NB4 (cell line): ENCODE measurements around the gene WDR70.
"Not testable (repeated sequence)": the region's sequence is repeated elsewhere in the genome, so short reads cannot be mapped to it uniquely, and the experiment has no call there.

Experiments
- DNase-seq: peaks from one replicate; pipeline ENCODE4 v3.0.0; 2010; ENCODE audit warnings: low read depth
- H3K4me3 ChIP-seq: one replicate; pipeline ENCODE4 v1.5.1; 2011; ENCODE audit warnings: mild to moderate bottlenecking, low read depth, low read length, moderate library complexity
- CTCF ChIP-seq: IDR thresholded peaks from one replicate; pipeline ENCODE4 v1.5.1; 2012; ENCODE audit warnings: low read depth, low read length
- MAX ChIP-seq: IDR thresholded peaks from 2 replicates; pipeline ENCODE4 v1.6.1; 2011; ENCODE audit warnings: low read depth, low read length
- MYC ChIP-seq: IDR thresholded peaks from 2 replicates; pipeline ENCODE4 v1.6.1; 2011; ENCODE audit warnings: low read depth, low read length
- POLR2A ChIP-seq: IDR thresholded peaks from 2 replicates; pipeline ENCODE4 v1.6.1; 2011; ENCODE audit warnings: mild to moderate bottlenecking; ENCODE audit not compliant: insufficient read length; ENCODE audit errors: extremely low read depth

Gene WDR70

DNA sequence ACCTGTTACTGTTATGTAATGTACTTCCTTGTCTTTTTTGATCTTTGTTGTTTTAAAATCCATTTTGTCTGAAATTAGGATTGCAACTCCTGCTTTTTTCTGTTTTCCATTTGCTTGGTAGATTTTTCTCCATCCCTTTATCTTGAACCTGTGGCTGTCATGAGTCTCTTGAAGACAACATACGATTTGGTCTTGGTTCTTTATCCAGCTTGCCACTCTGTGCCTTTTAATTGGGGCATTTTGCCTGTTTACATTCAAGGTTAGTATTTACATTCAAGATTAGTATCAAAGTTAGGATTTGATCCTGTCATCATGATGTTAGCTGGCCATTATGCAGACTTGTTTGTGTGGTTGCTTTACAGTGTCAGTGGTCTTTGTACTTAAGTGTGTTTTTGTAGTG lies 304.0 kb downstream of the WDR70 start:
- no peak for TF ChIP-seq POLR2A
- no peak for TF ChIP-seq MYC
- TF ChIP-seq CTCF: no peak
- no peak for TF ChIP-seq MAX
- DNase-seq: no peak
- no peak overlapping the region for H3K4me3 ChIP-seq

DNA sequence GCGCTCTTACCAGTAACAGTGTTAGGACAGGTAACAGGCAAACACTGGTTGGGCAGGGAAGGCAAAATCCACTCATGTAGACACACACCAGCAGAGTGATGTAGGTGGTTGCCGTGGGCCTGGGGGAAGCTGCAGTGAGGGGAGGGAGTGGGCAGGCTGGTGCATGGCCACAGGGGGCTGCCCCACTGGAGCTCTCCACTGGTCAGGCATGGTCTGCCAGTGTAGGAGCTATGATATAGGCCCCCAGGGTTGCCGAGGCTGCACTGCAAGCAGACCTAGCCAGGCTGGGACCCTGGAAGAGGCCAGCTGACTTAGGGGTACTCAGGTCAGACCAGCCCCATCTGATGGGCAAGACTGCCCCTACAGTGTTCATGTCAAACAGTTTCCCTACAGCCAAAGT lies 306.1 kb downstream of the WDR70 start:
- H3K4me3 ChIP-seq: no peak overlapping the region
- no peak for DNase-seq
- TF ChIP-seq POLR2A (no peak), CTCF (no peak), MAX (no peak), MYC (no peak)

DNA sequence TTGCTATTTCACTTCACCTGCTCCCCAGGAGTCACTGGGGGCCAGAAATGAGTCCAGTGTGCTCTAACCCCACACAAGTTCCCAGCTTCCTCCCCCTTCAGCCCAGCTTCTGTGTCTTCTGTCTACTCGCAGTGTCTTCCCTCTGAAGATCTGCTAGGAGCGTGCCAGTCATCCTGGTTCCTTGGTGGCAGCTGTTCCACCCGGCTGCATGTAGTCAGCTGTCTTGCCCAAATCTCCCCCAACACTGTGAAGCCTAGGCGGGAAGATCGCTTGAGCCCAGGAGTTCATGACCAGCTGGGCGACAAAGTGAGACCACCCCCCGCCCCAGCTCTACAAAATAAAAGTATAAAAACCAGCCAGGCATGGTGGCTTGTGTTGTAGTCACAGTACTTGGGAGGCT lies 306.7 kb downstream of the WDR70 start:
- H3K4me3 ChIP-seq: no peak overlapping the region
- TF ChIP-seq POLR2A (no peak), MYC (no peak), MAX (no peak), CTCF (no peak)
- no peak for DNase-seq

DNA sequence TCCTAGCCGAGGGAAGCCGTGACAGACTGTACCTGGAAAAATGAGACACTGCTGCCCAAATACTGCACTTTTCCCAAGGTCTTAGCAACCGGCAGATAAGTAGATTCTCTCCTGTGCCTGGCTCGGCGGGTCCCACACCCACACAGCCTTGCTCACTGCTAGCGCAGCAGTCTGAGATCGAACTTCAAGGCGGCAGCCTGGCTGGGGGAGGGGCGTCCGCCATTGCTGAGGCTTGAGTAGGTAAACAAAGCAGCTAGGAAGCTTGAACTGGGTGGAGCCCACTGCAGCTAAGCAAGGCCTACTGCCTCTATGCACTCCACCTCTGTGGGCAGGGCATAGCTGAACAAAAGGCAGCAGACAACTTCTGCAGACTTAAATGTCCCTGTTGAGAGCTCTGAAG lies 309.8 kb downstream of the WDR70 start:
- not testable (repeated sequence) for H3K4me3 ChIP-seq, DNase-seq

DNA sequence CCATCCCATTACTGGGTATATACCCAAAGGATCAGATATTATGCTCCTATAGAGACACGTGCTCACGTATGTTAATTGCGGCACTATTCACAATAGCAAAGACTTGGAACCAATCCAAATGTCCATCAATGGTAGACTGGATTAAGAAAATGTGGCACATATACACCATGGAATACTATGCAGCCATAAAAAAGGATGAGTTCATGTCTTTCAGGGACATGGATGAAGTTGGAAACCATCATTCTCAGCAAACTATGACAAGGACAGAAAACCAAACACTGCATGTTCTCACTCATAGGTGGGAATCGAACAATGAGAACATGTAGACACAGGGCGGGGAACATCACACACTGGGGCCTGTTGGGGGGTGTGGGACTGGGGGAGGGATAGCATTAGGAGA lies 315.2 kb downstream of the WDR70 start:
- DNase-seq: not testable (repeated sequence)

GRCh38 chr5:37694867-37695266 lies 315.7 kb downstream of the WDR70 start:
- no peak overlapping the region for H3K4me3 ChIP-seq
- DNase-seq: no peak
- TF ChIP-seq MAX: no peak
- TF ChIP-seq MYC: no peak
- no peak for TF ChIP-seq CTCF

More for the DNA sequence above, 315.2 kb downstream of the WDR70 start:
- not testable (repeated sequence) for H3K4me3 ChIP-seq

- no peak overlapping the region for H3K4me3 ChIP-seq
- no peak for DNase-seq
- TF ChIP-seq POLR2A (no peak), MAX (no peak), MYC (no peak), CTCF (no peak)
Observed at GRCh38 chr5:37695647-37696046, 316.5 kb downstream of the WDR70 start.
